G401 (cell line): ENCODE data around the gene DKK3. TPM values are rescaled to one million over a fixed set of nuclear protein-coding genes. Genes with fewer than 3 reads are reported as not detected.
A peak's percentile ranks its signal among the peaks of the same experiment; 100 is the strongest.

Source experiments
- DNase-seq: peaks from one replicate; pipeline ENCODE4 v3.0.0-alpha.2; 2015; ENCODE audit warnings: low spot score
- in situ Hi-C: cut with HindIII; loops from 2 replicates; pipeline ENCODE4 v1.10.0; 2016; ENCODE audit warnings: low sequenced_read_pairs, mixed read lengths
- total RNA-seq: library from RNA; depleted of rRNA; stranded (reverse); fragments of >200 nt; shearing (Covaris generic); gene quantifications from 2 replicates; pipeline ENCODE4 v1.2.3, GENCODE V29; 2014

Gene DKK3
- total RNA-seq, 1 experiment from 2014 or later = 29.5 TPM

DNA sequence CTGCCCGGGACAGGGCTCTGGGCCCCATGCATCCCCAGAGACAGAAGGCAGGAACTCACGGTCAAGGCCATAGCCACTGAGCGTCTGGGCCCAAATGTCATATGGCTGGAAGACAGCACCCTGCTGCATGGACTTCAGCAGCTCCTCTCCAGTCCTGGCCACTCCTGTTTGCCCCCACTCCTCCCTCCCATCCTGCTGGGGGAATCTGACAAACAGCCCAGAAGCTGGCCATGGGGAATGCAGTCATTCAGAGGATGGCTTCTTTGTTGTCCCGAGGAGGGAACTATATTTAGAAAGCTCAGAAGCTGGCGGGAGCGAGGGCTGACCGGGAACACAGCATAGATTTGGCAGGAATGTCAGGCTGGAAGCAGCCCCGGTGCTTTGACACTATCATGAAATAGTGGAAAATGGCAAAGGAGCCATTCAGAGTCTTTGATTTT is 35.0 kb downstream of the DKK3 start:
- DNase-seq = peak; percentile 99
- in situ Hi-C loops = no loop called here

DNA sequence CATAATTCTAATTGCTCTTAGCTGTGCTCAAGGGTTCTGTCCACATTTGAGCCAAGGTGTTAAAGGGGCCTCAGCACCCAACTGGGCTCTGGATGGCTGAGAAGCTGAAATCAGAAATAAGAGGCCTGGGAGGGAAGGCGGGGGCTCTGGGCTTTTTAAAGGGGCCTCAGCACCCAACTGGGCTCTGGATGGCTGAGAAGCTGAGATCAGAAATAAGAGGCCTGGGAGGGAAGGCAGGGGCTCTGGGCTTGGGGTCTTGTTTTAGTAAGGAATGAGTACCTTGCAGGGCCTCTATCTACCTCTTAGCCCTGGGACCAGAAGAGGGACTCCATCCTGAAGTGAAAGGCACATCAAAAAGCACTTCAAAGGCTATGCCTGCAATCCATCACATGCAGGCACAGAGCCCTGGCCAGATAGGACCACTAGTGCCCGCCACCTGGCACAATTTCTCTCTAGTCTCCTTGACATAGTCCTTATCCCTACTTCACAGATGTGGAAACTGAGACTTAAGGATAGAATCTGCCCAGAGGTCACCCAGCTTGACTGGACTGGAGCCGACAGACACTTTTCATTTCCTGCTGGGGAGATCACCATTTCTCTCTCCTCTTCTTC is 35.6 kb downstream of the DKK3 start:
- in situ Hi-C loops = no loop called here

GRCh38 chr11:11971906-11972547 is 36.4 kb downstream of the DKK3 start:
- in situ Hi-C loops = no loop called here
- DNase-seq = no peak

More for the DNA sequence above, 35.6 kb downstream of the DKK3 start:
- DNase-seq = no peak

DNA sequence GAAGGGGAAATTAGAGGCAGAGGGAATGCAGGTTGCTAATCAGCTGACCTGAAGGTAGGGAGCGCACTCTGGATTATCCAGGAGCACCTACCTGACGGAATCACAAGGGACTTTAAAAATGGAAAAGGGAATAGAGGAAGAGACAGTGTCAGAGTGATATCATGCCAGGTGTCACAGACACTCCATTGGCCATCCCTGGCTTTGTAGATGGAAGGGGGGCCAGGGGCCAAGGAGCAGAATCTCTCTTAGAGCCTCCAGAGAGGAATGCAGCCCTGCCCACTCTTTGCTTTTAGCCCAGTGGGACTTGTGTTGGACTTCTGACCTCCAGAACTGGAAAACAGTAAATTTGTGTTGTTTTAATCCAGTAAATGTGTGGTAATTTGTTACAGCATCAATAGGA is 37.9 kb downstream of the DKK3 start:
- no peak for DNase-seq
- in situ Hi-C loops = no loop called here

DNA sequence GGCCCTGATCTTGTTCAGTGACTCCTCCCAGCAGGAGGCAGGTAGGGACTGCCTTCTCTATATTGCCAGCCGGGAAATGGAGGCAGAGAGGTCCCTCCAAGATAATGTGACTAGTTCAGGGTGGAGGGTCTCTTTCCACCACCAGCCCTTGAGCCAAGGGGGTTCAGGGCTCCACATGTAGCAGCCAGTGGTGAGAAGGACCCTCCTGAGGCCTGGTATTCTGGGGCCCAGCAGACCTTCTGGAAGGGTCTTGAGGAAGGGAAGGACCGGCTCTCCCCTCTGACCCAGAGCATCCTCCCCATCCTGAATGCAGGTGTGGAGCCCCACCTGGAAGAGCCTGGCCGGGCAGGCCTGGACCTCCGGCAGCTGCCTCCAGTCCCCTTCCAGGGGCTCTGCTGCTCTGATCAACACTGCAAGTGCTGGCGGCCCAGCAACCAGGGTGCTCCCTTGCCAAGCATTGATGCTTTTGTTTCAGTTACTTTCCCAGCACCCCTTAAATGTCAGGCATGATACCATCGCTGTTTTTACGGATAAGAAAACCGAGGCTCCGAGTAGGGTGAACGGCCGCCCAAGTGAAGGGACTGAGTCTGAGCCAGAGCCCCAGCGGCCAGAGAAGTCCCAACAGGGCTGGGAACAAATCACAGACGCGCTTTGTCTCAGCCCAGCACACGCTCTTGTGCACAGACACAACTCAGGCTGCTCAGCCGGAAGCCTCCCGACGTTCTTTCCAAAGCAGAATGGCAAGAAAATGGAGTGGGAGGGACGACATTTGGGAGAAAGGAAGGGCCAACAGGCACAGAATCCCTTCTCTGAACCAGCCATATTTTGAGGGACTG is 38.8 kb downstream of the DKK3 start:
- DNase-seq = no peak
- in situ Hi-C loops = no loop called here

GRCh38 chr11:11968511-11969280 is 39.7 kb downstream of the DKK3 start:
- in situ Hi-C loops = no loop called here
- peak; percentile 90 for DNase-seq

DNA sequence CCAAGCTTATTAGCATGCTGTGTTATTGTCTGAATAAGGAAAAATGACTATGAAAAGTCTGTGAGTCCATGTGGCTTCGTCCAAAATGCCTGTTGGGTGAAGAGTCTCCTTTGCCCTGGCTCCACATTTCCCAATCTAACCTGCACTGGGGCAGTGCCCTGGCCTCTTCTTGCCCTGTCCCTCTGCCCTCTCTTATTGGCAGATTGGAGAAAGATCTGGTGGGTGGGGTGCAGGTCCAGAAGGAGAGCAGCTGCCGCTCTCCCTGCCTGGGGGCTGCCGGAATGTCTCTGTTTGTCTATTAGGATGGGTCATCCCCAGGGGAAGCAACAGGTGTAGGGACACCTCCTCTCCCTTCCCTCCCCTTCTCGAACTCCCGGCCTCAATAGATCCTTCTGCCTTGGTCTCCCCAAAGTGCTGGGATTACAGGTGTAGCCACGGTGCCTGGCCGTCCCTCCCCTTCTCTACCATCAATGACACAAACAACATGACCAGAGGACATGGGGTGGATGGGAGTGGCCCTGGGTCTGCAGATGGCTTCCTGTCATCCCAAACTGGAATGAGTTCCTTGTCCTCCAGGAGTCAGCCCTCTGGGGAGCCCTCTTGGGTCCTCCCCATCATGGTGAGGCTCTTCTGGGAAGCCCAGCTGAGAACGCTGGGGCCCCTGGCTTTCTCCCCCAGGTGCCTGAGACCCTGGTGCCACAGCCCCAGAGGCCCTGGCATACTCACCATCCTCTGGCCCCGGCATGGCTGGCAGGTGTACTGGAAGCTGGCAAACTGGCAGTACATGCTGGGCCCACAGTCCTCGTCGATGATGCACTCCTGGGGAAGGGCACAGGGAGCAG is 40.5 kb downstream of the DKK3 start:
- in situ Hi-C loops = no loop called here
- no peak for DNase-seq

DNA sequence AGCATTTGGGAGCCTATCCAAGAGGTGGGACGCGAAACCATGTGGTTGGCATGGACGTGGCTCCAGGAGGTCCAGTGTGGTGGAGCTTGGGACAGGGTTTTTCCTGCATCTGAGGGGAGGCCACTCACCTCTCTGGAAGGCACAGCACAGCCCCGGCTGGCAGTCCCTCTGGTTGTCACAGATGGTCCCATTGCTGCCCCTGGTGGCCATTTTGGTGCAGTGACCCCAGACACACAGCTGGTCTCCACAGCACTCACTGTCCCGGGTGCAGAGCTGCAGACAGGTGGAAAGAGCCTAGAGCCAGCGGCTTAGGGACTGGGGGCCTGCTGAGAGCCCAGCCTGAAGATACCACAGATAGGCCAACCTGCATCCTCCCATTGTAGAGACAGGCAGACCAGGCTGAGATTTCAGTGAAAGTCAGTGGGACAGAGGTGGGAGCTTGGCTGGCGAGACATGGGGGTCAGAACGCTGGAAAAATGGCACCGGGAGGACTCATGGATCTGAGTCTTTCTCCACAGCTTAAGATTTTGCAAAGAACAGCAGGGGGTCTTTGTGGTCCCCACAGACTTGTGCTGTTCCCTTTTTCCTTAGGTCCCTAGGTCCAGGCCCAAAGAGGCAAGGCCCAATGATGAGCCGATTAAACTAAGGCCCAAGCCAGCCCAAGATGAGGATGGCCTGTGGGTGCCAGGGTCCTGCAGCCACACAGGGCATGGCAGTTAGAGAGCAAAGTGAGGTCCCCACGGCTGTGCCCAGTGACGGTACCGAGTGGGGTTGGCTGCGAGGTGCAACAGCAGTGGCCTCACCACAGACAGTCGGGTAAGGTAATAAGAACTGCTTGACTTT is 41.4 kb downstream of the DKK3 start:
- in situ Hi-C loops = no loop called here
- peak; percentile 71 for DNase-seq

DNA sequence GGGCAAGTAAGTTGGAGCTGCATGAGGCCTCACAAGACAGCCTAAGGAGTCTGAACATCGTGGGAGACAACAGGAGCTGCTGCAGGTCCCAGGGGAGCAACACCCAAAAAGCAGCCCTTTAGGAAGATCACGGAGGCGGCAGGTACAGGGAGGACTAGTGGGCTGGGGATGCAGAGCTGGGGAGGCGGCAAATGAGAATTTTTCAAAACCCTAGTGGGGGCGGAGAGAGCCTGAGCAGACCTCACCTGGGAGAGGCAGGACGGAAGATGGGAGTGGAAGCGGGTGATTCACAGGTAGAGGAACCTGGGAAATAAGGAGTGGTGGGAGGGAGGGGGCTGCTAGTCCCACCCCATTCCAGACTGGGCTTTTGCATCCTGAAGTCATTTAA is 42.1 kb downstream of the DKK3 start:
- no peak for DNase-seq
- in situ Hi-C loops = no loop called here

DNA sequence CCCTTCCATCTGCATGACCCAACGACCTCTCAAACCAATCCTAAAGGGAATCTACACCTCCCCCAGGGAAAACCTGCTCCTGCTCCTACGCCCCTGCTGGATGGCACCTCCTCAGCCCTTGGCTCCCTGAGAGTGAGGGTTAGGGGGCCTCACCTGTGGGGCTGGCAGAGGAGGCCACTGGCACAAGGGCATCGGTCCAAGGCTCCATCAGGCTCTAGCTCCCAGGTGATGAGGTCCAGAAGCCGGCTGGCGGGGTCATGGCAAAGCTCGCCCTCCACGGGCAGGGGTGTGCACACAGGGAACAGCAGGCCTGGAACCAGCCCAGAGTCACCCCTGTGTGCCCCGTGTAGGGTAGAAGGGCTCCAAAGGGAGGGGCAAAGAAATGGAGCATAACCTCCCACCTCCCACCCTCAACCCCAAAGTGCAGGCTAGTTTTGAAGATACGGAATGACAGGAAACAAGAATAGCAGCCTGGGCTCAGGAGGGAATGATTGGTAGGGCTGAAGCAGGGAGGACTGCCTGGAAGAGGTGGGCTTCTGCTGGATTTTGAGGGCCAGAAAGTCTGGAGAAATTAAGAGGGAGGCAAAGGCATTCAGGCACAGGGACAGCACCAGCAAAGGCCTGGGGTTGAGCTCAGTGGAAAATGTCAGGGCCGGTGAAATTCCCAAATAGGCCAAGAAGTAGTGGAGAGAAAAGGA is 42.6 kb downstream of the DKK3 start:
- no peak for DNase-seq
- in situ Hi-C loops = no loop called here

- in situ Hi-C loops = no loop called here
- DNase-seq = no peak
Observed at GRCh38 chr11:11965192-11965591, 43.2 kb downstream of the DKK3 start.

- no peak for DNase-seq
- in situ Hi-C loops = no loop called here
Observed at GRCh38 chr11:11964774-11965150, 43.7 kb downstream of the DKK3 start.

DNA sequence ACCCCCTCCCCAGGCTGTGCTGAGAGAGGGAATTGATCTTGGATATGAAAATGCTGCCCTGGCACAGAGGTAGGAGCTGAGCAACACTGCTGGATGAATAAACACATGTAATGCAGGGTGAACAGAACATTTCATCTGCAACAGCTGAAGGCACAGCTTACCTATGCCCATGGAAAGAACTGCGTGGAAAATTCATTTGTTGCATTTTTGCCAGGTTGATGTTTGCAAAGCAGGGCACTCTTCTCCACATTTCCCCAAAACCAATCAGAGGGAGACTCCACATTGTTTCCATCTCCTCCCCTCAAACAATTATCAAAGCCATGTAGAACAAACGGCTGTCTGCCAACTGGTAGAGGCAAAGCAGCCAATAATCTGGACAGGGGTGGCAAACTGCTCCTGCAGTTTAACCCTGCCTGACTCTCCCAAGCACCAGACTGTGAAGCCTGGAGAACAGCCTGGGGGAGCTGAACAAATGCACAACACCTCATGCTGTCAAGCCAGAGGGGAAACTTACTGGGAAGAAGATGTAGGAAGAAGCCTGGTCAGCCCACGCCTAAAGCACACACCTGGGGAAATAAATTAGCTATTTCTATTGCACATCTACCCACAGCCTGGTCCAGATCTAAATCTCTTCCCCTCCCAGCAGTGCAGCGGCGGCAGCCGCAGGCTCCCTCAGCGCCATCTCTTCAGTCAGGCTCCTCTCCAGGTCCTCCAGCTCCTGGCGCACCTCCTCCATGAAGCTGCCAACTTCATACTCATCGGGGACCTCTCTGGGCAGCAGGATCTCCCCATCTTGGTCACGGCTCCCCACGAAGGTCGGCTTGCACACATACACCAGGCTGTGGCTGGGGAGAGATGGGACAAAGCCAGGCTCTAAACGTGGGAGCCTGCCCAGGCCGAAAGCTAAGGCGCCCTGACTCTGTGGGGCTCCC is 44.3 kb downstream of the DKK3 start:
- DNase-seq = peak; percentile 38
- in situ Hi-C loops = no loop called here

GRCh38 chr11:11963067-11963466 is 45.4 kb downstream of the DKK3 start:
- no peak for DNase-seq
- in situ Hi-C loops = no loop called here

- in situ Hi-C loops = no loop called here
- DNase-seq = no peak
Observed at GRCh38 chr11:11961399-11962028, 46.9 kb downstream of the DKK3 start.

- in situ Hi-C loops = no loop called here
- DNase-seq = no peak
Observed at GRCh38 chr11:11960687-11961086, 47.7 kb downstream of the DKK3 start.
